GM23248 (cell line): Measurements from ENCODE around the gene ZBTB17. TPM values are rescaled to one million over a fixed set of nuclear protein-coding genes. Genes with fewer than 3 reads are reported as not detected.

Experiments used
- DNase-seq: peaks from one replicate; pipeline ENCODE4 v3.0.0-alpha.2; 2015
- H2AFZ ChIP-seq: fragments of 200-600 bp; sonication (generic); 2 replicates; pipeline ENCODE4 v1.6.1; 2016; ENCODE audit warnings: antibody characterized with exemption
- H3F3A ChIP-seq: fragments of 200-600 bp; sonication (generic); 2 replicates; pipeline ENCODE4 v1.6.1; 2016; ENCODE audit warnings: mild to moderate bottlenecking, antibody characterized with exemption, mixed run types; ENCODE audit not compliant: insufficient read depth
- H3K27ac ChIP-seq: fragments of 200-600 bp; sonication (generic); 2 replicates; pipeline ENCODE4 v1.5.1; 2016; ENCODE audit warnings: mild to moderate bottlenecking
- H3K27me3 ChIP-seq: fragments of 200-600 bp; sonication (generic); replicated peaks from 2 replicates; pipeline ENCODE4 v1.6.1; 2016; ENCODE audit warnings: mild to moderate bottlenecking; ENCODE audit not compliant: insufficient read depth
- H3K36me3 ChIP-seq: fragments of 200-600 bp; sonication (generic); 2 replicates; pipeline ENCODE4 v1.6.1; 2016; ENCODE audit warnings: low read depth, mild to moderate bottlenecking
- H3K4me1 ChIP-seq: fragments of 200-600 bp; sonication (generic); 2 replicates; pipeline ENCODE4 v1.6.1; 2016; ENCODE audit warnings: mild to moderate bottlenecking; ENCODE audit not compliant: insufficient read depth
- H3K4me2 ChIP-seq: fragments of 200-600 bp; sonication (generic); one replicate; pipeline ENCODE4 v1.6.1; 2016; ENCODE audit warnings: mild to moderate bottlenecking; ENCODE audit not compliant: unreplicated experiment
- H3K4me3 ChIP-seq: fragments of 200-600 bp; sonication (generic); 2 replicates; pipeline ENCODE4 v1.5.1; 2016; ENCODE audit warnings: mild to moderate bottlenecking
- H3K79me2 ChIP-seq: fragments of 200-600 bp; sonication (generic); 2 replicates; pipeline ENCODE4 v1.6.1; 2016; ENCODE audit warnings: mild to moderate bottlenecking; ENCODE audit not compliant: insufficient read depth
- H3K9ac ChIP-seq: fragments of 200-600 bp; sonication (generic); 2 replicates; pipeline ENCODE4 v1.6.1; 2016; ENCODE audit warnings: mild to moderate bottlenecking
- H3K9me2 ChIP-seq: fragments of 200-600 bp; sonication (generic); 2 replicates; pipeline ENCODE4 v1.6.1; 2016; ENCODE audit warnings: mixed run types, mild to moderate bottlenecking, moderate library complexity; ENCODE audit not compliant: insufficient read depth
- H3K9me3 ChIP-seq: fragments of 200-600 bp; sonication (generic); one replicate; pipeline ENCODE4 v1.6.1; 2017; ENCODE audit warnings: low read depth
- H4K20me1 ChIP-seq: fragments of 200-600 bp; sonication (generic); 2 replicates; pipeline ENCODE4 v1.6.0; 2016; ENCODE audit not compliant: insufficient read depth
- EZH2 ChIP-seq: fragments of 200-600 bp; sonication (generic); IDR thresholded peaks from 2 replicates; pipeline ENCODE4 v1.6.1; 2018; ENCODE audit warnings: antibody characterized with exemption, mild to moderate bottlenecking; ENCODE audit not compliant: insufficient read depth, poor library complexity, severe bottlenecking
- EZH2phosphoT487 ChIP-seq: fragments of 200-600 bp; sonication (generic); IDR thresholded peaks from 2 replicates; pipeline ENCODE4 v1.6.1; 2018; ENCODE audit warnings: antibody characterized with exemption, moderate library complexity, mild to moderate bottlenecking, low read depth; ENCODE audit not compliant: insufficient read depth
- WGBS, 2 experiments: methylation state at CpG; one replicate each; pipeline ENCODE4 v1.1.6; 2015 to 2017; ENCODE audit warnings: low lambda C conversion rate in 2 of 2, low coverage in 1 of 2; ENCODE audit errors: missing lambda C conversion rate in 2 of 2; 5-methylcytosine and 5-hydroxymethylcytosine counted together
- in situ Hi-C: fragments of 300-500 bp; cut with MboI; formaldehyde crosslinking; loops from 2 replicates; pipeline ENCODE4 v1.15.0; 2020
- polyA plus RNA-seq: library from polyadenylated mRNA; unstranded; fragments of >200 nt; fragmentation: Nextera tagmentation; extraction: Ambion mirVana; gene quantifications from 2 replicates; pipeline ENCODE4 v1.2.1, GENCODE V29; 2016
- total RNA-seq: library from RNA; depleted of rRNA; stranded (reverse); fragments of >200 nt; shearing (Covaris generic); gene quantifications from 2 replicates; pipeline ENCODE4 v1.2.3, GENCODE V29; 2014

The ZBTB17 gene
- total and polyA plus RNA-seq, 2 experiments from 2014 or later, result 20.5 to 33.2 TPM

GRCh38 chr1:15940110-15941043 is 35.5 kb downstream of the ZBTB17 start:
- no peak overlapping the region for H3K4me3 ChIP-seq
- in situ Hi-C loops, result no loop called here
- no peak overlapping the region for H3K4me2 ChIP-seq
- H3F3A ChIP-seq, result peaks cover 28% of the 10 kb centered on the region
- H3K9ac ChIP-seq, result no peak overlapping the region
- H3K9me2 ChIP-seq, result no peaks in the 10 kb centered on the region
- H3K27me3 ChIP-seq, result no peaks in the 10 kb centered on the region
- peaks cover 19% of the 10 kb centered on the region; the same call in 1 of the 2 replicates for H3K79me2 ChIP-seq
- peaks cover 30% of the 10 kb centered on the region; the same call in 1 of the 2 replicates for H3K36me3 ChIP-seq
- H3K4me1 ChIP-seq, result peaks cover 9% of the 10 kb centered on the region
- TF ChIP-seq EZH2, result no peak
- 90 to 93% methylated on average over 13 of the region's 13 CpGs for WGBS, 2 experiments
- no peak overlapping the region for H2AFZ ChIP-seq
- DNase-seq, result no peak
- H4K20me1 ChIP-seq, result no peaks in the 10 kb centered on the region
- H3K9me3 ChIP-seq, result no peaks in the 10 kb centered on the region
- H3K27ac ChIP-seq, result no peak overlapping the region

DNA sequence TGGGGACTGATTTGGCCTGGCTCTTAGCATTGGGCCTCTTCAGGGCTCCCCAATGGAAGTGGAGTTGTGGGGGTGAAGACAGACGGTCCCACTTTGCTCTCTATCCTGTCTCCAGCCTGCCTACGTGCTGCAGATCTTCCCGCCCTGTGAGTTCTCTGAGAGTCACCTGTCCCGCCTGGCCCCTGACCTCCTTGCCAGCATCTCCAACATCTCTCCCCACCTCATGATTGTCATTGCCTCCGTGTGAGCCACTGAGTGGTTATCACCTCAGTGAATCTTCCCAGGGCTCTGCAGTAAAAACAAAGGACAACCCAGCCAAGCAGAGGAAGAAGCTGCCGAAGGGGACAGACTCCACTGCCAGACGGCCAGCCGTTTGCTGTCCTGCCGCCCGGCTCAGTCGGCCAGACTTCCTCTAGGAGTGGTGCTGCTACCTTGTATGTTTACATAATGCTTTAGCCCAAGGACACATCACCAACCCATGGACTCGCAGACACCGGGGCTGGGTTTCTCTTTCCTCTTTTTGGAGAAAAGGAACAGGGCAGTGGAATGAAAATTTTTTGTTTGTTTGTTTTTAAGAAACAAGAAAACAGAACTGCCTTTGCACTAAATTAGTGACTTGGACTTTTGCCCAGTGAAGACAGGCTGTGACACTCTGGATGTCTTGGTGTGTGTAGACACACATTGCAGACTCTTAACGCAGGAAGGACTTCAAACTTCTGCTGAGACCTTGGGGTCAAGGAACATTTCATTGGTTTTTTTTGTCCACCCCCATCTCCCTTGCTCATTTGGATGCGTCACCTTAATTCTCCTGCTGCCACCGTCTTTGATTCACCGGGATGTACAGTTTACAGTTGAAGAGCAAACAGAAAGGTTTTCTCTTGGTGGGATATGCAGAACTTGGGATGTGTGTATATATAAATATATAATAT is 36.5 kb downstream of the ZBTB17 start:
- H3K9ac ChIP-seq, result peak overlapping the region; percentile 50
- H3F3A ChIP-seq, result peaks cover 28% of the 10 kb centered on the region
- H3K9me2 ChIP-seq, result no peaks in the 10 kb centered on the region
- in situ Hi-C loops, result no loop called here
- H3K4me2 ChIP-seq, result no peak overlapping the region
- peaks cover 9% of the 10 kb centered on the region for H3K4me1 ChIP-seq
- H3K4me3 ChIP-seq, result peak overlapping the region; percentile 8; the same call in 1 of the 2 replicates
- 29 to 36% methylated on average over 17 of the region's 17 CpGs for WGBS, 2 experiments
- peaks cover 19% of the 10 kb centered on the region; the same call in 1 of the 2 replicates for H3K79me2 ChIP-seq
- H3K27ac ChIP-seq, result peak overlapping the region; percentile 75
- no peak overlapping the region for H2AFZ ChIP-seq
- H3K9me3 ChIP-seq, result no peaks in the 10 kb centered on the region
- H3K27me3 ChIP-seq, result no peaks in the 10 kb centered on the region
- TF ChIP-seq EZH2, result no peak
- peaks cover 30% of the 10 kb centered on the region; the same call in 1 of the 2 replicates for H3K36me3 ChIP-seq
- peak; percentile 67 for DNase-seq
- no peaks in the 10 kb centered on the region for H4K20me1 ChIP-seq

DNA sequence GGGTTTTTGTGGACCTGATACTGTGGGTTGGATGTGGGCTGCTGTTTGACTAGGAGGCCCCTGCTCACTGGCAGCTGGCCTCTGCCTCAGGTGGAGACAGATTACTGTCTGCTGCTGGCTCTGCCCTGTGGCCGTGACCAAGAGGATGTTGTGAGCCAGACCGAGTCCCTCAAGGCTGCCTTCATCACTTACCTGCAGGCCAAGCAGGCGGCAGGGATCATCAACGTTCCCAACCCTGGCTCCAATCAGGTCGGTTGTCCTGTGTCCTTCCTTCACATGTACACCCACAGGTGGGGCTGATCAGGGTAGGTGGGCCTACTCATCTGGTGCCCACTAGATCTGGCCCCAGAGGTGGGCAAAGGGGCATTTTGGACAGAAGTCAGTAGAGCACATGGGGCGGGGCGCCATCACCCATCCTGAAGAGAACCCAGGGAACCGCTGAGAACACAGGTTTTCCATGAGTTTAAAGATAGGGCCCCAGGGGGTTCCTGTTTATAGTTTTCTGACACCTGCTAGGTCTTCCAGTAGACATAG is 37.2 kb downstream of the ZBTB17 start:
- H3K9me2 ChIP-seq, result no peaks in the 10 kb centered on the region
- H3K36me3 ChIP-seq, result peaks cover 30% of the 10 kb centered on the region; the same call in 1 of the 2 replicates
- peak overlapping the region; percentile 75; the same call in 1 of the 2 replicates for H3K27ac ChIP-seq
- TF ChIP-seq EZH2 (no peak), EZH2phosphoT487 (no peak)
- DNase-seq, result no peak
- in situ Hi-C loops, result no loop called here
- no peak overlapping the region for H3K9ac ChIP-seq
- peaks cover 9% of the 10 kb centered on the region for H3K4me1 ChIP-seq
- H3K79me2 ChIP-seq, result peaks cover 19% of the 10 kb centered on the region; the same call in 1 of the 2 replicates
- no peak overlapping the region for H2AFZ ChIP-seq
- no peak overlapping the region for H3K4me3 ChIP-seq
- H3K9me3 ChIP-seq, result no peaks in the 10 kb centered on the region
- no peak overlapping the region for H3K4me2 ChIP-seq
- no peaks in the 10 kb centered on the region for H4K20me1 ChIP-seq
- WGBS, 2 experiments, result 82 to 84% methylated on average over 8 of the region's 8 CpGs
- peaks cover 28% of the 10 kb centered on the region for H3F3A ChIP-seq
- no peaks in the 10 kb centered on the region for H3K27me3 ChIP-seq

DNA sequence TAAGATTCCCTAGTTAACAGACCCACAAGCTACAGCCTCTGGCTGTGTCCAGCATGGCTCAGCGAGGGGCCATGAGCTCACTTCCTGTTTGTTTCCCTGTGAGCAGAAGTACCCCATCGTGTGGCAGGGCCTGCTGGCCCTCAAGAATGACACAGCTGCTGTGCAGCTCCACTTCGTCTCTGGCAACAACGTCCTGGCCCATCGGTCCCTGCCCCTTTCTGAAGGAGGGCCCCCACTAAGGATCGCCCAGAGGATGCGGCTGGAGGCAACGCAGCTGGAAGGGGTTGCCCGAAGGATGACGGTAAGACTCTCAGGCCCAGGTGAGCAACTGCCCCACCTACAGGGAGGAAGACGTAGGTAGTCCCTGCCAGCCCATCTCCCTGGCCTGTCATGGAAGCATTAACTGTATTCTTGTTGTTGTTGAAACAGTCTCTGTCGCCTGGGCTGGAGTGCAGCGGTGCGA is 38.2 kb downstream of the ZBTB17 start:
- H3K4me3 ChIP-seq, result no peak overlapping the region
- peaks cover 25% of the 10 kb centered on the region; the same call in 1 of the 2 replicates for H3K36me3 ChIP-seq
- H3K9ac ChIP-seq, result no peak overlapping the region
- DNase-seq, result peak; percentile 64
- no peaks in the 10 kb centered on the region for H3K9me3 ChIP-seq
- peak overlapping the region; percentile 44 for H3K27ac ChIP-seq
- no peaks in the 10 kb centered on the region for H3K9me2 ChIP-seq
- WGBS, 2 experiments, result 64 to 70% methylated on average over 14 of the region's 14 CpGs
- TF ChIP-seq EZH2phosphoT487, result no peak
- TF ChIP-seq EZH2, result no peak
- H3K4me1 ChIP-seq, result peaks cover 9% of the 10 kb centered on the region
- H4K20me1 ChIP-seq, result no peaks in the 10 kb centered on the region
- H3F3A ChIP-seq, result peaks cover 28% of the 10 kb centered on the region
- in situ Hi-C loops, result no loop called here
- H2AFZ ChIP-seq, result no peak overlapping the region
- peaks cover 13% of the 10 kb centered on the region; the same call in 1 of the 2 replicates for H3K79me2 ChIP-seq
- H3K4me2 ChIP-seq, result no peak overlapping the region
- no peaks in the 10 kb centered on the region for H3K27me3 ChIP-seq
